Dermis lymphatic vessel endothelial cell (primary cell): ENCODE measurements around the gene CHORDC1. TPM values are rescaled to one million over a fixed set of nuclear protein-coding genes. Genes with fewer than 3 reads are reported as not detected.

Experiments
- total RNA-seq: library from RNA; depleted of rRNA; stranded (reverse); fragments of >200 nt; gene quantifications from 2 replicates; pipeline ENCODE4 v1.2.1, GENCODE V29; 2014

CHORDC1 gene
- total RNA-seq = 14.6 and 25.7 TPM in 2 replicates

DNA sequence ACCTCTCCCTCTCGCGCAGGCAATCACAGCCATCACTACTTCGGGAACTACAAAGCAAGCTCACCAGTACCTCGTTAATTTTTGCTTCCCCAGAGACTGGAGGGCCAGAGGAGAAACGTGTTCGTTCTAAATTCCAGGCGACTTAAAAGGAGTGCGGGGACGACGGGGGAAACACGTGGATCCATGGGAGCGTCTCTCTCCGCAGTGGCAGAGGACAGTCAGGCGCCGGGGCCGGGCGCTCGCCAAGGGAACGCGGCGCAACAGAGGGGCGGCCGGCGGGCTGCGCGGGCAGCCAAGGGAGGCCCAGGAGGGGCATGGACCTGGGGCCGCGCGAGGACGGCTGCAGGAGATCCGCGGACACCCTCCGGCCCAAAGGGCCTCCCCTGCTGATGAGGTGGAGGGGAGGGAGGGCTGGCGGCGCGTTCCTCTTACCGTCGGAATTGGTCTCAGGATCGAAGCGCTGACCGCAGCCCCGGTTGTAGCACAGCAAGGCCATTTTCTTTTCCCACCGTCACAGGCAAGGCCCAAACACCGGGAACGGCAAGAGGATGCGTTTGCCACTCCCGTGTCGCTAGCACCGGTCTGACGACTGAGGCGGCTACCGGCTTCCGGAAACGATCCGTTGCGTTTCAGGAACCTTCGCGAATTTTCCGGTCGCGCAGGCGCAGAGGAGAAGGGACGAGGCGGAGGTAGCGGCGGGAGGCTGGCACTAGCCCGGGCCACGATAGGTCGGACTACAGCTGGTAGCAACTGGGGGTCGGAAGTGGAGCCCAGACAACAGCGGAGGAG lies at the start of gene CHORDC1:
TSS of gene CHORDC1 (minus strand) at position 591 of the 789 bp plus-strand sequence. CDS start at position 496, 95 bp downstream.

Other genes with a start within 250 kb of the CHORDC1 start
- gene TRIM49C, start 191.9 kb downstream of the CHORDC1 start, total RNA-seq = not detected in 2 replicates
- not detected in 2 replicates for gene UBTFL1, start 137.1 kb downstream of the CHORDC1 start, total RNA-seq
- 0.11 and 0.60 TPM in 2 replicates for gene NAALAD2, start 88.4 kb downstream of the CHORDC1 start, total RNA-seq